Measurements from ENCODE around the gene KIRREL1. TPM values are rescaled to one million over a fixed set of nuclear protein-coding genes. Genes with fewer than 3 reads are reported as not detected.
A peak's percentile ranks its signal among the peaks of the same experiment; 100 is the strongest.

The KIRREL1 gene
- 24.8 and 33.2 TPM in 2 replicates for total RNA-seq
- polyA plus RNA-seq = 8.2 and 10.6 TPM in 2 replicates

DNA sequence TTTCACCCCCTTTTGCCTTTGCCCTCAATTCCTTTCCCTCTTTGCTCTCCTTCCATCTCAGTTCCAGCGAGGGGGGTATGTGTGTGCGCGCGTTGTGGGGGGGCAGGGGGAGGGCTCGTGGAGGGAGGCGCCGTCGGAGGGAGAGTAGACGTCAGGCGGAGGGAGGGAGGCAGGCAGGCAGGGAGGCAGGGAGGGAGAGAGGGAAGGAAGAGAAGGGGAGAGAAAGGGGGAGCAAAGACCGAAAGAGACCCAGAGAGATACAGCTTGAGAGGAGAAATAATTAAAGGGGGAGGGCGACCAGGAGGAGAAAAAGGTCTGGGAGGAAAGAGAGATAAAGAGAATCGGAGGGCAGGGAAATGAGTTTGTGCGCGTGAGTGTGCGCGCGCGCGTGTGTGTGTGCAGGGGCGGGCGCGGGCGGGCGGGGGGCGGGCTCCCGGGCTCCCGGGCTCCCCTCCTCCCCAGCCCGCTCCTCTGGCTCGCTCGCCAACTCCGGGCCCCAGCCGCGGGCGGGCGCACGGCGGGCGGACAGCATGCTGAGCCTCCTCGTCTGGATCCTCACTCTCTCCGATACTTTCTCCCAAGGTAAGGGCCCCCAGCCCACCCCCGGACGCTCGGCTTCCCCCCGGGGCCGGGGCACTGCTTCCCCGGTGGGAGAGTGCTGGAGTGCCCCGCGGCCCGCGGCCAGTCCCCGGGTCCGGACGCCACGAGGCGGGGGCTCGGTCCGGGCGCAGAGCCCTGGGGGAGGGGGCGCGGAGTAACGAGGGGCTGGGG lies at the start of gene KIRREL1:
TSS of gene KIRREL1 (plus strand) at position 499 of the 771 bp plus-strand sequence. CDS start at position 531, 32 bp downstream.
- peak; percentile 72 to 86 for DNase-seq (ENCODE audit: low read depth in 1 of 2, low spot score in 1 of 2)
- Histone ChIP-seq H3K36me3 (no peaks in the 10 kb centered on the region), H3K4me3 (peak within 1 kb of the TSS; percentile 94), H3K9me3 (ENCODE audit: low read depth) (no peaks in the 10 kb centered on the region), H3K4me1 (ENCODE audit: low read depth) (peaks cover 11% of the 10 kb centered on the region), H3K27ac (no peak within 1 kb of the TSS), H3K27me3 (no peaks in the 10 kb centered on the region)
- TF ChIP-seq, protein P1, sequence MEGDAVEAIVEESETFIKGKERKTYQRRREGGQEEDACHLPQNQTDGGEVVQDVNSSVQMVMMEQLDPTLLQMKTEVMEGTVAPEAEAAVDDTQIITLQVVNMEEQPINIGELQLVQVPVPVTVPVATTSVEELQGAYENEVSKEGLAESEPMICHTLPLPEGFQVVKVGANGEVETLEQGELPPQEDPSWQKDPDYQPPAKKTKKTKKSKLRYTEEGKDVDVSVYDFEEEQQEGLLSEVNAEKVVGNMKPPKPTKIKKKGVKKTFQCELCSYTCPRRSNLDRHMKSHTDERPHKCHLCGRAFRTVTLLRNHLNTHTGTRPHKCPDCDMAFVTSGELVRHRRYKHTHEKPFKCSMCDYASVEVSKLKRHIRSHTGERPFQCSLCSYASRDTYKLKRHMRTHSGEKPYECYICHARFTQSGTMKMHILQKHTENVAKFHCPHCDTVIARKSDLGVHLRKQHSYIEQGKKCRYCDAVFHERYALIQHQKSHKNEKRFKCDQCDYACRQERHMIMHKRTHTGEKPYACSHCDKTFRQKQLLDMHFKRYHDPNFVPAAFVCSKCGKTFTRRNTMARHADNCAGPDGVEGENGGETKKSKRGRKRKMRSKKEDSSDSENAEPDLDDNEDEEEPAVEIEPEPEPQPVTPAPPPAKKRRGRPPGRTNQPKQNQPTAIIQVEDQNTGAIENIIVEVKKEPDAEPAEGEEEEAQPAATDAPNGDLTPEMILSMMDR (IDR thresholded peaks at IDR 0.05; ENCODE audit: low read depth, low read length) = no peak

DNA sequence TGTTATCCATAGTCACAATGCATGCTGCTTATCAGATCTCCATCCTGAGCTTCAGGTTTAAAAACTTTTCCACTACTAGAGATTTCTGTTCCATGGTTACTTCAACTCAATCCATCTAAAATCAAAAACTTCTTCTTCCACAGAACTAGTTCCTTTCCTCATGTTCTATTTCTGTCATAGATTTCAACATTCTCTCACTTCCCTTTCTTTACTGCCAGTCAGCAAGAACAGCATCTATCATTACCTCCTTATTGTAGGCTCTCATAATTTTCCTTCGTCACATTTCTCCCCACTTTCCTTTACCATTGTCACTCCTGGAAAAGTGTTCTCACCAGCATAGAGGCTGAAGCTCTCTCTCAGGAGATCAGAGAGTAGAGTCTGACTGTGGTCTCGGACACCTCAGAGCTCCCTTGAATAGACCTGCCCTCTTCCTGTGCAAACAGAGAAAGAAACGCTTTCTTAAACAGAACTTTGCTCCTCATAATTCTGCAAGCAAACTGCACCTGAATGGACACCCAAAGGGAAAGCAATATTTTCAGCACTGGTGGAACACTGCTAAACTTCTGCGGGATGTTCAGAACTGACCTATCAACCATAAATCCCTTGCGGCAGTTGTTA lies 48.7 kb upstream of the KIRREL1 start:
- H3K4me1 ChIP-seq (ENCODE audit: low read depth) = no peaks in the 10 kb centered on the region
- TF ChIP-seq, protein P1 (IDR thresholded peaks at IDR 0.05; ENCODE audit: low read depth, low read length) = no peak
- no peaks in the 10 kb centered on the region for H3K27me3 ChIP-seq
- H3K4me3 ChIP-seq = no peak overlapping the region
- no peak for DNase-seq (ENCODE audit: low read depth in 1 of 2, low spot score in 1 of 2)
- no peak overlapping the region for H3K27ac ChIP-seq
- no peaks in the 10 kb centered on the region for H3K9me3 ChIP-seq (ENCODE audit: low read depth)
- H3K36me3 ChIP-seq = no peaks in the 10 kb centered on the region

DNA sequence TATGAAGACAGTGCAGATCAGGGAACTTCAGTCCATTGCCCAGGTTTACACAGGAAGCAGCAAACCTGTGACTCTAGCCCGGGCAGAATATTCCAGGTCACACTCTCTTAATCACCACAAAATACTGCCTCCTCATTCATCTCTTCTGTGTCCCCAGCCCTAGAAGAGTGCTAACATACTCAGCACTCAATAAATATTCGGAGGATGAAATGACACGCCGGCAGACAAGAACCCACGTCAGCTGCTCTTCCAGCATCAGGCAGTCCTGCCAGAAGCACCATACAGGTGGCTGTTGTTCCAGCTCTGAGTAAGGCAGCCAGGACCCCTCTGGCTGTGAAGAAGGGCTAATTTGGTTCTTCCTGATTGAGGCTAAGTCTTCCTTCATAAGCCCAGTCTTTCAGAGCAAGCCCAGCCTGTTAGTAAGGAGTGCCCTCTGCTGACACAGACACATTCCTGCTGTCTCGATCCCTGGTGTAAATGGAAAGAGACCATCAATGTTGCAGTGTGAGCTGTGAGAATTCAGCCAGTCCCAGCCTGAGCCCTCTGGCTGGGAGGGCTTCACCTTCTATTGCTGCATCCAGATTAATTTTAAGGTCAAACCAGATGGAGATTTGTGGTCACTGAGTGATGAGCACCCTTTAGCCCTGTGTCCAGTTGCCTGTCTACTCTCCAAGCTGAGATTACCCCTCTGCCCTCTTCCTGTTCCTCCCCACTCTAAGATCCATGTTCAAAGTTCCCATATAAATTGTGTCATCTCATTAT lies 45.0 kb upstream of the KIRREL1 start:
- no peaks in the 10 kb centered on the region for H3K9me3 ChIP-seq (ENCODE audit: low read depth)
- H3K4me1 ChIP-seq (ENCODE audit: low read depth) = no peaks in the 10 kb centered on the region
- H3K27ac ChIP-seq = no peak overlapping the region
- no peaks in the 10 kb centered on the region for H3K36me3 ChIP-seq
- peaks cover 9% of the 10 kb centered on the region for H3K27me3 ChIP-seq
- peak; percentile 59 to 60 for DNase-seq (ENCODE audit: low read depth in 1 of 2, low spot score in 1 of 2)
- no peak overlapping the region for H3K4me3 ChIP-seq
- TF ChIP-seq, protein P1 (IDR thresholded peaks at IDR 0.05; ENCODE audit: low read depth, low read length) = peak; percentile 60

DNA sequence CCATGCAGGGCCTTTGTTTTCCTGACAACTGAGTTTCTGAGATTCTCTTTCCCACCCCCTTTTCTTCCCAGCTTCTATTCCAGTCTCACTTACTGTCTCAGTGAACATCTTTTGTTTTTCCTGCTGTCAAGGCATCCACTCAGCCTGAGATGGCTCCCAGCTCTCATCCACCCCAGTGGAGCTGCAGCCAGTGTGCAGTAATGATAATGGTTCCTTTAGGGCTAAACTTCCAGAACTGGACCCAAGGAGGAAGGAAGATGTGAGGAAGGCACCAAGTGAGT lies 44.4 kb upstream of the KIRREL1 start:
- H3K36me3 ChIP-seq = no peaks in the 10 kb centered on the region
- H3K27me3 ChIP-seq = peaks cover 9% of the 10 kb centered on the region
- TF ChIP-seq, protein P1 (IDR thresholded peaks at IDR 0.05; ENCODE audit: low read depth, low read length) = no peak

GRCh38 chr1:157951230-157951629 lies 42.2 kb upstream of the KIRREL1 start:
- no peak for DNase-seq (ENCODE audit: low read depth in 1 of 2, low spot score in 1 of 2)
- Histone ChIP-seq H3K9me3 (ENCODE audit: low read depth) (no peaks in the 10 kb centered on the region), H3K4me3 (no peak overlapping the region), H3K27me3 (peaks cover 9% of the 10 kb centered on the region), H3K36me3 (no peaks in the 10 kb centered on the region), H3K4me1 (ENCODE audit: low read depth) (no peaks in the 10 kb centered on the region), H3K27ac (no peak overlapping the region)
- TF ChIP-seq, protein P1 (IDR thresholded peaks at IDR 0.05; ENCODE audit: low read depth, low read length) = no peak

More for the DNA sequence above, 44.4 kb upstream of the KIRREL1 start:
- no peak for DNase-seq (ENCODE audit: low read depth in 1 of 2, low spot score in 1 of 2)
- Histone ChIP-seq H3K27ac (no peak overlapping the region), H3K4me3 (no peak overlapping the region), H3K4me1 (ENCODE audit: low read depth) (no peaks in the 10 kb centered on the region), H3K9me3 (ENCODE audit: low read depth) (no peaks in the 10 kb centered on the region)

Measured in cardiac muscle cell (in vitro differentiated cells and primary cell).